GM10248 (cell line): ENCODE data around the gene CAMK2B.

Experiments used
- CTCF ChIA-PET: fragments of 300-600 bp; sonication (Branson Sonifier 250); formaldehyde crosslinking; extraction: SDS; loops from one replicate; lab custom pipeline; 2021; ENCODE audit warnings: antibody characterized with exemption; lab: Yijun Ruan, JAX
- POLR2A ChIA-PET: fragments of 350-650 bp; sonication (Branson Sonifier 250); formaldehyde crosslinking; extraction: SDS; loops from one replicate; lab custom pipeline; 2020; ENCODE audit warnings: antibody characterized with exemption; lab: Yijun Ruan, JAX
- DNase-seq: peaks from one replicate; pipeline ENCODE4 v3.0.0; 2012; ENCODE audit errors: extremely low spot score
- CTCF ChIP-seq: IDR thresholded peaks from 2 replicates; pipeline ENCODE4 v1.5.1; 2012; ENCODE audit warnings: mild to moderate bottlenecking, low read depth; ENCODE audit errors: extremely low read depth, missing control alignments, control extremely low read depth

CAMK2B gene

DNA sequence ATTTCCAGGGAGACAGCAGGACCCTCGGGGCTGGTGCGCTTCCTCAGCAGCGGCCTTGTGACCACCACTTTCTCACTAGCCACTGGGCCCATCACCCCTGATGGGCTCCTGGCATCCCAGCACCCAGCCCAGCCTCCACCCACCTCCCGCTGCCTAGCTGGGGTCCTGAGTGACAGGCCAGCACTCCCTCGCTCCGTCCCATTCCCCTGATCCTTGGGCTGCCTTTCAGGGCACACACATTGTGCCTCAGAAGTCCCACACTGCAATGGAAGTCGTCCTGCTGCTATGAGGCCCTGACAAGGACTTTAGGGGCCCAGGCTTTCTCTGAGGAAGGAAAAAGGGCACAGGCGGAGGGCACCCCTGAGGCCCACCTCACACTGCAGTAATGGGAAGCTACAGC lies 12.4 kb downstream of the CAMK2B start:
- POLR2A ChIA-PET = no interaction called here
- DNase-seq = no peak
- CTCF ChIA-PET = no interaction called here
- no peak for TF ChIP-seq CTCF

DNA sequence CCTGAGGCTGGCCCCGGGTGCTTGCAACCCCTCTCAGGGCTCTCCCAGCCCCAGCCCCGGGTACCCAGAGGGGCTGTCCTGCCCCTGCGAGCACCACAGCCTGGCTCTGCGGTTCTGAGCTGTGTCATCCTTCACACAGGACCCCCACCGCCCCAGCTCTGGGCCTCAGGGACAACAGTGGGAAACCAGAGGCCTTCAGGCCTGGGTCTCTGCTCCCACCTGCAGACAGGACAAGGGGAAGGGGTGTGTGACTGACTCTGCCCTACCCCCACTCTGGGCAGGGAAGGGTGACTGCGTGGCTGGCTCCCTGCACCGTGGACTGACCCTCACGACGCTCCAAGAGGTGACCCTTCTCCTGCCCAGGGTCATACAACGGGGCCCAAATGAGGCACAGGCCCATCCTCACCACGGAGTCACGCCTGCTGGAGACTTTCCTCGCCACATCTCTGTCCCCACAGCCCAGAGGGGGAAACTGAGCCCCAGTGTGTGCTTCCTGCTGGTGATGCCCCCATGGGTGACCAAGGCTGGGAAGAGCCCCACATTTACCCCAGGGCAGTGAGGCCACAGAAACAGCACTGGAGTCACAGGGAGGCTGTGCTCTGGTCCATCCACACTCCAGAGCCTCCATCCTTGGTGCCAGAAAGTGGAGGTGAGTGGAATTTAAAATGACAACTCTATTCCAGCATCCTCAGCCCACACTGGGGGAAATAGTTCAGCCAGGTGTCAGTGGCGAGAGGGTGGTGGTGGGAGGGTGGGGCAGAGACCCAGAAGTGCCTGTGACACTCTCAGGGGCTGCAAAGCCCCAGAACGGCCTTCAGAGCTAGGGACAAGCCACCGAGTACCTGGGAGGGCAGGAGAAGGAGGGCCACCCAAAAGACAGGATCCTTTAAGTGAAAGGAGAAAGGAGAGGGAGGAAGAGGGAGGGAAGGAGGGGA lies 13.6 kb downstream of the CAMK2B start:
- TF ChIP-seq CTCF = no peak
- POLR2A ChIA-PET = no interaction called here
- CTCF ChIA-PET = no interaction called here
- no peak for DNase-seq

DNA sequence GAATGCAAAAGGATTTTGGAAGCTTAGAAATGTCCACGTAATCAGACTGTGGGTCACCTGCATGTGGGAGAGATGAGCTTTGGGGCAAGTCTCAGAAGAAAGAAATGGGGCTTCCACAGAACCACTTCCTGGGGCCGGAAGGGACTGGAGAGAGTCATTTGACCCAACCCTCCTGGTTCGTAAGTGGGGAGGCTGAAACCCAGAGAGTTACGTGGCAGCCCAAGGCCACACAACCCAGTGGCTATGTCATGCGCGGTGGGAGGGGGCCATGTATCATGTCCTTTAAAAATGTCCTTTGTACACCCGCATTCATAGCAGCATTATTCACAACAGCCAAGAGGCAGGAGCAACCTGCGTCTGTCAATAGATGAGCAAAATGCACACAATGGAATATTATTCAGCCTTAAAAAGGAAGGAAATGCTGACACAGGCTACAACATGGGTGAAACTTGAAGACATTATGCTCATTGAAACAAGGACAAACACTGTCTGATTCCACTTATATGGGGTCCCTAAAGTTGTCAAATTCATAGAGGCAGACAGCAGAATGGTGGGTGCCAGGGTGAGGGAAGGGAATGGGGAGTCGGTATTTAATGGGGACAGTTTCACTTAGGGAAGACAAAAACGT lies 15.1 kb downstream of the CAMK2B start:
- ChIA-PET POLR2A (no interaction called here), CTCF (interaction anchor here (1.2 kb wide), 1 partner anchor 52 kb away, joined by 3 read pairs; no protein-coding TSS in a partner anchor)
- TF ChIP-seq CTCF = no peak
- DNase-seq = peak; percentile 11

DNA sequence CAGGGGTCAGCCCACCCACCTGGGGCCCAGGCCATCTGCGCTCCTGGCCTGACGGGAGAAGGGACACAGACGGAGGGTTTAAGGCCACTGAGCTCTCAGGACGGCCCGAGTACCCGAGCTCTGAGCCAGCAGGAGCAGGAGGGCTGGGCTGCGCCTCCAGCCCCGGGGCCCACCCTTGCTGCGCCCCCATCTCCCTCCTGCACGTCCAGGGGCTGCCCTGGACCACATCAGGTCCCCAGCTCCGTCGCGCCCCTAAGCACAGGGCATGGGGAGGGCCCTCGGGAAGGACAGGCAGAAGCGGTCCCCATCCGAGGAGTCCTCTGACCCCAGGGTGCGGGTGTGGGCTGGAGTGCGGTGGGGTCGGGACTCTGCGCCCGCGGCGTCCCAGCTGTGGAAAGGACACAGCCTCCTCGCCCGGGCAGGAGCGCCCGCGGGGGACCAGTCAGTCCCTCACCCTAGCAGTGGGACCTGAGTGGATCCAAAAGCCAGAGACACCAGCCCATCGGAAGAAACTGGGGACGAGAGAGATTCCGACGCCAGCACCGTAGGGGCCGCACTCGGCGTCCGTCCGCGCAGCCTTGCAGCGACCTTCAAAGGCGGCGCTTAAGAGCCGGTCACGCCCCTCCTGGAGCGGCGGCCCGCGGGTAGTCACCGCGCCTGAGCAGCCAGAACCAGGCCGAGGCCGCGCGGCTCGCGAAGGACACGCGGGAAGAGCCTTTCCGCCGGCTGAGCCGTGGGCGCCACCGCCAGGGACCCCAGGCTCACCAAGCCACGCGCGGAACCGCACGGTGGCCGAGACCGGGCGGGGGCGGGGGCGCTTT lies 15.9 kb downstream of the CAMK2B start:
- DNase-seq = peak; percentile 48
- no peak for TF ChIP-seq CTCF
- POLR2A ChIA-PET = no interaction called here
- CTCF ChIA-PET = interaction anchor here (1.1 to 1.3 kb wide), 3 partner anchors 51 to 166 kb away, joined by 3 read pairs; no protein-coding TSS in a partner anchor

- POLR2A ChIA-PET = no interaction called here
- peak; percentile 20 for DNase-seq
- TF ChIP-seq CTCF = no peak
- CTCF ChIA-PET = interaction anchor here (1.1 to 1.4 kb wide), 6 partner anchors 51 to 226 kb away, joined by 3 to 7 read pairs (median 4); no protein-coding TSS in a partner anchor
Observed at GRCh38 chr7:44308596-44309270, 16.7 kb downstream of the CAMK2B start.
